GM19463 (cell line): Measurements from ENCODE around the gene TFF2.

Experiments
- ATAC-seq: cut with Tn5 transposase; IDR thresholded peaks from one replicate; pipeline ENCODE4 v1.9.1; 2021; ENCODE audit warnings: mild to moderate bottlenecking, moderate library complexity; ENCODE audit not compliant: unreplicated experiment

TFF2 gene

DNA sequence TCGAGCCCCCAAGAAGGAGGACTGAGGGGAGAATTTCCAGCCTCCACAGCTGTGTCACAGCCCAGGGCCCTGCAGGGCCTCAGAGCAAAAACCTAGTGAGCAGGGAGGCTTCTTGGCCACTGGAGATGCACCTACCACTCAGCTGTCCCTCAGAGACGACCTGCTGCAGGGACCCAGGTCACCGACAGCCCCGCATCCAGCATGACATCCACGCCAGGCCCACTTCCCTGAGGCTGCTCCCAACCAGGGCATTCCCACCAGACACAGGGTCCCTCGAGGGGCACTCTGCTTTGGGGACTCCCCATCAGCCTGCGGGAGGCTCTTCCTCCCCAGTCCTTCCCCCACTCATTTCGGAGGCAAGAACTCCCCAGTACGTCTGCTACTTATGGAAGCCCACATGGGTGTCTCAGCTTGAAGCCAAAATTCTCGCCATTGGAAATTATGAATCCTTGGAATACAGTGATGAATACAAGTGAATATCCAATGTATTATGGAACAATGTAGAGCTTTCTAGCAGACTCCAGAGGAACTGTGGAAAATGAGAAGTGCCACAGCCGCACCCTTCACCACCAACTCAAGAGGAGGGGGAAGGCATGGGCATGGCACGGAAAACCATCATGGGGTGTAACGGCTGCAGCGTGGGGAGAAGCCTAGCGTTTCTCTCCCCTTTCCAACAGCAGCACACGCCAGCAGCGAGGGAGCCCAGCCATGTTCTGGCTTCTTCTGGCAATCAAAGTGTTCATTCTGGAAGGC, 42.5 kb downstream of the TFF2 start:
- no peak for ATAC-seq

DNA sequence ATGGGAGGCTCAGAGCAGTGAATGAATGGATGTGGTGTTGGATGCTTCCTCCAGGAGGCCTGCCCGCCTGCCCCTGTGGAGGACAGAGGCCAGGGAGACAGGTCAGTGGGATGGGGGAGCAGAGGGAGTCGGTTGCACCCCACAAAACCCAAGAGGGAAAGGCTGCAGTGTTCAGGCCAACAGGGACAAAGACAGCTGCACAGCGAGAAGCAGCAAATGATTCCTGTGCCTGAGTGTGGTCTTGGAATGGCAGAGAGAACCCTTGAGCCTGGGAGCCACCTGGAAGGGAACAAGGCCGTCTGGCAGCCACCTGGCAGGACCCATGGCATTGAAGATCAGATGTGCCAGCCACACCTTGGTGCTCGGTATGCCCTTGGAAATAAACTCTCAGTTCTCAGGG, 43.7 kb downstream of the TFF2 start:
- ATAC-seq = no peak

DNA sequence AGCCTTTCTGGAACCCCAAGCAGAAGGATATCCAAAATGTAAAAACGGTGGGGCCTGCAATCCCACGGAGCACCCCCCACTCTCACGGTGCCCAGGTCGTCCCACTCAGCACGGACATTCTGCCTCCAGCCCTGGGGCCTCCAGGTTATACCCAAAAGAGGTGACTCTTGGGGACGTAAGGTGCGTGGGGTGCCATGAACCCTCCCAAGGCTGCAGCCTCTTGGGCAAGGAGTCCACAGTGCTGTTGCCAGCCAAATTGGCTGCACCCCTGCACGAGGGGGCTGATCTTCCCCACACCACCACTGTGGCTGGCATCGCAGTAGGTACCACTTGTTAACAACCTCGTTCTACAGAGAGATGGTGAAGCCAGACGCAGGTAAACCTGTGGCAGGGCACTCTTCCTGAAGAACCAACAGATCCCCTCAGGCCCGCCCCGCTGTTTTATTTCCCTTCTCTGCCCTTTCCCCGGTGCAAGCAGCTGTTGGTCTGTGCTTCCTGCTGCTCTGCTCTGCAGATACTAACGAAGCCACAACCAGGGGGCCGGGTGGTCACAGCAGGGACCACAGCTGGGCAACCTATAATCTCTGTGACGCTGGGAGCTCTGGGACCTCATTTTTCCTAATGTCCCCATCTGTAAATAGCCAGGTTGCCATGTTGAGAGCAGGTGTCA, 44.3 kb downstream of the TFF2 start:
- no peak for ATAC-seq

- ATAC-seq = no peak
Measured at GRCh38 chr21:42305707-42306147, 45.1 kb downstream of the TFF2 start.

DNA sequence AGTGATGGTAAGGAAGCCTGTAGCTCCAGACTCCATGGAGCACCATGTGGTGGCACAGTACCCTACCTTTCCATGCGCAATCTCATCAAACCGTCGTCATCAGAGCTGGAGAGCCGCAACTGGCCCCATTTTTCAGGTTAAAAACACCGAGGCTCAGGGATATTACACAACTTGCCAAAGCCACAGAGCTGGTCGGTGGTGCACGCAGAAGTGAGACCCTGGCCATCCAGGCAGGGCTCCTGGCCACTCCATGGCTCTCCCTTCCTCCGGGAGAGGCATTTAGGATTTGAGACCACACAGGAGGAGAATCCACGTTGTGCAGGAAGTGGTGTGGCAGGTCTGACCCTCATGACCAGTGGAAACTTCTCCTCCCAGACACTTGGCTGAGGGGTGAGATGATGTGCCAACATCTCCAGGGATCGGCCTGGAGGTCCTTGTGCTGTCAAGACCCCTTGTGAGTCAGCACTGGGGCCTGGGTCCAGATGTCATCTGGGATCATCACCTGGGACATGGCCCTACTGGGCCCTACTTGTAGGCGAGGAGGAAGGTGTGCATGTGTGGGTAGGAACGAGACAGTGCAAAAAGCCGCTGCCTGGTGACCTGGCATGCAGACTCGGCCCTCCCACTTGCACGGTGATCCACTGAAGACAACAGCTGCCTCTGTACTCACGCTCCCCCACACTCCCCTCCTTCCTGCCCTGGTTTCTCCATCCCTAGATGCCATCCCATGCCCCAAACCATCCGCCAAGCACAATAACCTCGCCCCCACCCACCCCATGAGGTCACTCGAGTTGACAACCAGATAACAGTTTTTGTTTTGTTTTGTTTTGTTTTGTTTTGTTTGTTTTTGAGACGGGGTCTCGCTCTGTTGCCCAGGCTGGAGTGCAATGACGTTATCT, 46.0 kb downstream of the TFF2 start:
- ATAC-seq = no peak

DNA sequence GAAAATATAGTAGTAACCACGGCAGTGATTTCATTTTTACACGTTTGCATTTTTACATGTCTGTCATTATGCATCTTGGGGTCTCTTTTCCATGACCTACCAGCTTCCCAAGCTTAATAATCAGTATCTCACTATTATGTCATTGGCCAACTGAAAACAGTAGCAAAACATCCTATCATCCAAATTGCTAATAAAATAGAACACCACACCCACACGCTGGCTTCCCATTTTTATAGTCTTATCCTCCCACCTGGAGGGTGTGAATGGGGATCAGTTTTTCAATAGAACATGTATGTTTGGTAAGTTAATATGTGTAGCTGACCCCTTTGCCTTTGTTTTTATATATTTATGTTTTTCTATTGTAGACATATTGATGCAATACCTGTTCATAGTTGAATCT, 47.4 kb downstream of the TFF2 start:
- no peak for ATAC-seq

GRCh38 chr21:42302794-42303193, 48.0 kb downstream of the TFF2 start:
- no peak for ATAC-seq

DNA sequence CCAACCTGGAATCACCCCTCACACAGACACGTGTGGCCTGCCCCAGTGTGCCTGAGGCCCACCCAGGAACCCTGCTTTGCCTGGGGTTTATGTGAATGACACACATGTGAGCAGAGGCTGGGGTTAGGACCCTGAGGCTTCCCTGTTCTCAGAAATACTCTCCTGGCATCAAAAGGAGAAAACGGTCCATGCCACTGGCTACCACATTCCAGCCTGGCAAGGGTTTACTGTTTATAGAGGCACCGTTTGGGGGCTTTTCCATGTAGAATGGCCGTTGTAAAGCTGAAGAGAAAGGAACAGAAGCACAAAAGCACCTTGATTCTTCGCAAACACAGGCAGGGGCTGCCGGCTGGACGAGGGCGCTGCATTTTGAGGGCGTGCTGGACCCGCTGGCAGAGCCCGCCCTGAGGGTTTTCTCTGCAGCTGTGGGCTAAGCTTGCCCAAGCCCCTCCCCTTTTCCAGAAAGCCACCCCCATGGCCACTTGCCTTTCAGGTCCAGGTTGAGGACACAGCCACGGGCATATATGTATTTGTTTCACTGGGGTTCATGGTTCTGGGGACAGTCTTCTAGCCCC, 48.6 kb downstream of the TFF2 start:
- no peak for ATAC-seq

- no peak for ATAC-seq
Measured at GRCh38 chr21:42301371-42302075, 49.3 kb downstream of the TFF2 start.

DNA sequence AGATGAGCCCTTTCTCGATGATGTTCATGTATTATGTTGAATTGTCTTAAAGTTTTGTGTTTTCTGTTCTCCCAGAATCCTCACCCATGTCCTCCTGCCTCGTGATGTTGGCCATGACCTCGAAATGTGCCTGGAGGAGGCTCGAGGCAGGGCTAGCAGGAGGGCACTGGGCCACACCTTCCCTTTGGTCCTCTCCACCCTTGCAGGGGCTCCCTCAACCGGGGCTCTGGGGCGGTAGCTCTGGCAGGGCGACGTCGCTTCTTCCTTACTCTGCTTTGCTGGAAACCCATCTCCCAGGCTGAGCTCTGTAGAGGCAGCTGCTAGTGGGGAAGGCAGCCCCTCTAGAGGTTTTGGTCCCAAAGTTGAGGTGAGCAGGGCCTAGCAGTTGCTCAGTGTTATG, 49.8 kb downstream of the TFF2 start:
- ATAC-seq = no peak

DNA sequence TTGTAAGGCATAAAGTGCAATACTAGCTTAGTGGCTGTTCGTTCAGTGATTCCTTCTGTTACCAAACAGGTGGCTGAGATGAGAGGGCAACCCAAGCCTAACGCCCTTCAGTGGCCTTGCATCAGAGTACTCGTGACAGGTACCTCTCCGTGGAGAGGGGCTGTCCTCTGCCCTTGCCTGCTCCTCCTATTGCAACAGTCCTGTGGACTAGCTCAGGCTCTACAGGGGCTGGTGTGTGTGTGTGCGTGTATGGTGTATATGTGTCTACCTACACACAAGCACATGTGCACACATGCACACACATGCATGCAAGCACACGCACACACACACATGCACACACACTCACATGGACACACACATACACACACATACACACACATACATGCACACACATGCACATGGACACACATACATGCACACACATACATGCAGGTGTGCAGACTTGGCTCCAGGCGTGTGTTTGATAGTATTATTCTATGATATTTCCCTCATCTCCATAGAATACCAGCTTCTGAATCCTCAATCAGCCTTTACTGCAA, 50.7 kb downstream of the TFF2 start:
- no peak for ATAC-seq

DNA sequence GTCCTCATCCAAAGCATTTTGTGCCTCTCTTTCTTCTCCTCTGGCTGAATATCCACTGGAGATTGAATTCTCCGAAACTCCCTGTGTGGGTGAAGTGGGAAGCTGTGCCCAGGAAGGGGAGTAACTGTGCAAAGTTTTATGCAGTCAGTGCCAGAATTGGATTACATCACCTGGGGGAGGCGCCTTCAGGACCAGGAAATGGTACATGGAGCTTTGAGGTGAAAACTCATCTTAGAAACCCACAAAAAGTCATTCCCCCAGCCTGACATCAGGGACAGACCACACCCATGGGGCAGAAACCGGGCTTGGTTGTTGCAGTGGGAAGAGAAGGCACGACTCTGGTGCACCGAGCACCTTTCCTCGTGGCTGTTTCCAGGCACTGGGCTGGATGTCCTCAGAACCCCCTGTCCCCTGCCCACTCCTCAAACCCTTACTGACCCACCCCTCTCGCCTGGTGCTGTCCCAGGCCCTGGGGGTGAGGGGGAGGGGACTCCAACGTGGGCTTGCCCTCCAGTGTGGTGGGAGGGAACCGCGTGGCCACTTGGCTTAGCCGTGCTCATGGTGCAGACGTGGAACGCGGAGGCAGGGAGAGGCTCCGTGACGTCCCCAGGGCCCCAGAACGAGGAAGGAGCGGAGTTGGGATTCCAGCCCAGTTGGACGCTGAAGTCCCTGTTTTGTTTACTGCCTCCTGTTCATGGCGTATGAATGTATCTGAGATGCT, 51.3 kb downstream of the TFF2 start:
- ATAC-seq = no peak

- no peak for ATAC-seq
Measured at GRCh38 chr21:42298657-42299056, 52.1 kb downstream of the TFF2 start.

DNA sequence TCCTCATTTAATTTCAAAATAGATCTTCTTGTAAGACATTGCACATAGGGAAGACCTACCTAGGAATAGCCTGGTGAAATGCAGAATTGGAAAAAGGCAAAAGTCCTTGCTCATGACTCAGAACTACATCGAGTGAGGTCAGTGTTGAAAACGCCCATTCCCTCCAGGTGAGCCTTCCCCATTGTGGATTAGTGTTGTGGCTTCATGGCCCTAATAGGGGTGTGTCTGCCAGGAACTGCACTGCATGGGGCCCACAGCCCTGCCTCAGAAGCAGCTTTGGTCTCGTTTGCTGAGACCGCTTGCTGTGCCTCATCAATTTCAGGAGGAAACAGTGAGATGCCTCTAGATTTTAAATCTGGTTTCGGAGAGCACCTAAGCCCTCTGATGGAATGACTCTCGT, 52.6 kb downstream of the TFF2 start:
- no peak for ATAC-seq

DNA sequence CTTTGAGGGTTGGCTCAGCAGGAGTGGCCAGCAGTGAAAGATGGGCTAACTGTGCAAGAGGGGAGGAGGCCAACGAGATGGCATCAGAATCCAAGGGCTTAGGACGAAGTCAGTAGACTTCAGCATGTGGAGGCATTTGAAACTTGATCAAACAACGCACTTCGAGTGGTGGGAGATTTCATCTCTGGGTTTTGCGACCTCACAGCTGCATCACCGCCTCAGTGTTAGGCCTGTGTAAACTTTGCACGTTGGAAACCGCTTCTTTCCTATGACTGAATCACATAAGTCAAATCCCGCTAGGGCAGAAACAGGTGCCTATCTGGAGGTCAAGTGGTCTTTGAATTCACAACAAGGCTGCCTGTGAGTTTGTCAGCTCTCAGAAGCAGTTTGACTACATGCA, 53.4 kb downstream of the TFF2 start:
- no peak for ATAC-seq

- ATAC-seq = no peak
Measured at GRCh38 chr21:42296501-42296900, 54.3 kb downstream of the TFF2 start.
